Esophagus squamous epithelium (tissue), 5 donors: ENCODE measurements around the gene TEX48. TPM values are rescaled to one million over a fixed set of nuclear protein-coding genes. Genes with fewer than 3 reads are reported as not detected.

Experiments used
- DNase-seq: peaks from one replicate; lab custom pipeline; 2025; lab: John Stamatoyannopoulos, UW
- H3K27ac ChIP-seq, 4 donors: fragments of 200-600 bp; sonication (generic); one replicate each; pipeline ENCODE4 v1.5.1; 2016 to 2019; ENCODE audit warnings: mild to moderate bottlenecking in 1 of 4
- H3K27me3 ChIP-seq, 4 donors: fragments of 200-600 bp; sonication (generic); 1 replicate in 3 of 4; 2 replicates in 1 of 4; pipeline versions ENCODE4 v1.5.1 to v1.6.0; 2017 to 2021; ENCODE audit warnings: antibody characterized with exemption in 1 of 4
- H3K36me3 ChIP-seq, 3 donors: fragments of 200-600 bp; sonication (generic); one replicate each; pipeline ENCODE4 v1.5.1; 2016 to 2019
- H3K4me1 ChIP-seq, 3 donors: fragments of 200-600 bp; sonication (generic); one replicate each; pipeline ENCODE4 v1.5.1; 2017 to 2019
- H3K4me3 ChIP-seq, 4 donors: fragments of 200-600 bp; sonication (generic); 1 replicate in 3 of 4; 2 replicates in 1 of 4; pipeline ENCODE4 v1.5.1; 2016 to 2019; ENCODE audit warnings: mild to moderate bottlenecking in 2 of 4, moderate library complexity in 1 of 4
- H3K9me3 ChIP-seq, 3 donors: fragments of 200-600 bp; sonication (generic); one replicate each; pipeline ENCODE4 v1.5.1; 2016 to 2019
- POLR2A ChIP-seq, 4 donors: fragments of 450-650 bp; IDR thresholded peaks; one replicate each; pipeline ENCODE4 v1.6.1; 2017; ENCODE audit warnings: antibody characterized with exemption in 4 of 4, mild to moderate bottlenecking in 4 of 4, moderate library complexity in 3 of 4
- WGBS, 2 donors: methylation state at CpG; one replicate each; pipeline ENCODE4 v1.1.5; 2018; 5-methylcytosine and 5-hydroxymethylcytosine counted together
- intact Hi-C: fragments of 100-400 bp; cut with DNase I; formaldehyde crosslinking; loops from one replicate; pipeline ENCODE4 v1.15.0; 2022
- total RNA-seq, 4 donors: library from RNA; depleted of rRNA; stranded (reverse); fragments of >200 nt; gene quantifications; one replicate each; pipeline ENCODE4 v1.1.0, GENCODE V29; 2016
- TF ChIP-seq, protein P1 (sequence below), 6 experiments: fragments of 450-650 bp in 4 of 6; fragments of 200-600 bp in 2 of 6; sonication (generic) in 2 of 6; IDR thresholded peaks; one replicate each; pipeline ENCODE4 v1.5.1; 2016 to 2019; ENCODE audit warnings: antibody characterized with exemption in 6 of 6, mild to moderate bottlenecking in 4 of 6, moderate library complexity in 4 of 6
- donor health status: DM: yes; HTN: yes; CAD: no.

Gene TEX48
- total RNA-seq, 4 donors from 2014 or later: not detected

DNA sequence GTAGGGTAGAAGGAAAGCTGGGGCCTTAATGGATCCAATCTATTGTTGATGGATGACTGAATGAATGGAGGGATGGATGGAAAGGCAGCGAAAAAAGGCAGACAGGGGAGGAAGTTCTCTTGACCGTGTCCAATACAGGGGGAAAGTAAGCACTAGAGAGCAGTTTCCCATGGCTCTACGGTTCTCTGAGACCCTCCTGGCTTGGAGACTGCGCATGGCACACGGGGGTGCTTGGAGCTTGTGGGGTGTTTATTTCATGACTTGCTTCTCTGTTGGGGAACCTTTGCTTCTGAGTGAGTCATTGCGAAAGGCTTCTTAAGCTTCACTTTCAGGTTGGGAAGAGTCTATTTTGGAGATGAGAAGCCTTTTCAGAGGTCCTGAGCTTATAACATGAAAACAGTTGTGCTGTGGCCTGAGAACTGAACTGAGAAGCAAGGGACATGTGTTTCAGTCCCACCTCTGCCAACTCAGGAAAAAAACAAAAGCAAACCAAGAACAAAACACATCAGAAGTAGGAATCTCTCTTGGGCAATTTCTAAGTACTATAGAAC, 12.8 kb upstream of the TEX48 start:
- Histone ChIP-seq H3K4me3 (no peak overlapping the region), H3K36me3 (no peaks in the 10 kb centered on the region), H3K4me1 (no peaks in the 10 kb centered on the region), H3K9me3 (no peaks in the 10 kb centered on the region), H3K27me3 (peaks cover 0 to 4% (median 0%) of the 10 kb centered on the region in 4 donors), H3K27ac (no peak overlapping the region)
- intact Hi-C loops: no loop called here
- DNase-seq: no peak
- TF ChIP-seq POLR2A (IDR thresholded peaks at IDR 0.05): no peak
- TF ChIP-seq, protein P1, sequence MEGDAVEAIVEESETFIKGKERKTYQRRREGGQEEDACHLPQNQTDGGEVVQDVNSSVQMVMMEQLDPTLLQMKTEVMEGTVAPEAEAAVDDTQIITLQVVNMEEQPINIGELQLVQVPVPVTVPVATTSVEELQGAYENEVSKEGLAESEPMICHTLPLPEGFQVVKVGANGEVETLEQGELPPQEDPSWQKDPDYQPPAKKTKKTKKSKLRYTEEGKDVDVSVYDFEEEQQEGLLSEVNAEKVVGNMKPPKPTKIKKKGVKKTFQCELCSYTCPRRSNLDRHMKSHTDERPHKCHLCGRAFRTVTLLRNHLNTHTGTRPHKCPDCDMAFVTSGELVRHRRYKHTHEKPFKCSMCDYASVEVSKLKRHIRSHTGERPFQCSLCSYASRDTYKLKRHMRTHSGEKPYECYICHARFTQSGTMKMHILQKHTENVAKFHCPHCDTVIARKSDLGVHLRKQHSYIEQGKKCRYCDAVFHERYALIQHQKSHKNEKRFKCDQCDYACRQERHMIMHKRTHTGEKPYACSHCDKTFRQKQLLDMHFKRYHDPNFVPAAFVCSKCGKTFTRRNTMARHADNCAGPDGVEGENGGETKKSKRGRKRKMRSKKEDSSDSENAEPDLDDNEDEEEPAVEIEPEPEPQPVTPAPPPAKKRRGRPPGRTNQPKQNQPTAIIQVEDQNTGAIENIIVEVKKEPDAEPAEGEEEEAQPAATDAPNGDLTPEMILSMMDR (IDR thresholded peaks at IDR 0.05): no peak
- WGBS, 2 donors: 90 to 93% methylated on average over 6 of the region's 6 CpGs

DNA sequence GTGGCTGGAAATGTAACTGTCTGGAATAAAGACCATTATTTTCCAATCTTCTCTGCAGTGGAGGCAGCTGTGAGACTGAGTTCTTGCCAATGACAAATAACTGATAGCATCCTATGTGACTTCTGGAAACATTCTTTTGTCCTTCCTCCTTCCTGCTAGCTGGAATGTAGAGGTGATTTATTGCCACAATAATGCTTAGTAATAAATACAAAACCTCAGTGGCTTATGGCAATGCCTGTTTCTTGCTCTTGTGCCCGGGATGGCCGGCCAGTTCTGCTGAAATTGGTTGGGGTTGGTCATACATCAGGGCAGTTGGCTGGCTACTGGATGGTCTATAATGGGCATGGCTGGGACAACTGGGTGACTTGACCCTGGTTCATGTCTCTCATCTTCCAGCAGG, 12.2 kb upstream of the TEX48 start:
- H3K27me3 ChIP-seq: peaks cover 0 to 4% (median 0%) of the 10 kb centered on the region in 4 donors
- H3K36me3 ChIP-seq: no peaks in the 10 kb centered on the region
- TF ChIP-seq, protein P1 (IDR thresholded peaks at IDR 0.05): no peak
- no peak for TF ChIP-seq POLR2A (IDR thresholded peaks at IDR 0.05)
- DNase-seq: no peak
- WGBS, 2 donors: 58 to 65% methylated on average over 2 of the region's 2 CpGs
- no peak overlapping the region for H3K27ac ChIP-seq
- H3K4me1 ChIP-seq: no peaks in the 10 kb centered on the region
- H3K4me3 ChIP-seq: no peak overlapping the region
- H3K9me3 ChIP-seq: no peaks in the 10 kb centered on the region
- intact Hi-C loops: no loop called here

DNA sequence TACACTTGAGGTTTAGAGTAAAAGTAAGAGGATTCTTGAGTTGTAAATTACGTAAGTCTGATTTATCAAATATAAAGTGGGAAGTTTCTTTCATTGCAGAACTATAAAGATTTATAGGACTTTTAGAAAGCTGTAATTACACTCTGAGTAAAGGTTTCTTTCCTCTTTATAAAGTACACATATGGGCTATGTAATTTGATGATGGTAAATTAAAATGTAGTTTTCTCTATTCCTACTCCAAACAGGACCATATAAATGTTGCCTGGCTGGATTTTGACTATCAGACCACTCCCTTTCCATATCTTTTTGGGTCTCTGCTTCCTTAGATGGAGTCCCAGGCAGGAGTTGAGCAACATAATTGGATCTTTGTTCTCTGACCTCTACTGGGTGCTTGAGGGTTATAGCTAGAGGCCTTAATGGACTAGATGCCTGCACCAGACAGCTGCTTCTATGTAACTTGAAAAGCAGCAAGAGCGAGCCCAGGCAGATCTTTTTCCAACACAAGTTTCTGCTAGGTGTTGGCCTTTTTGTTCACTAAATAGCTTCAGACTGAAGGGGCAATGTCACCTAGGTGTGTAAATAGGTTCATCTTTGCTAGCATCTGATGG, 11.4 kb upstream of the TEX48 start:
- 60 to 67% methylated on average over 1 to 2 of the region's 2 CpGs for WGBS, 2 donors
- Histone ChIP-seq H3K9me3 (no peaks in the 10 kb centered on the region), H3K4me3 (no peak overlapping the region), H3K27me3 (peaks cover 0 to 4% (median 0%) of the 10 kb centered on the region in 4 donors), H3K36me3 (no peaks in the 10 kb centered on the region), H3K27ac (no peak overlapping the region), H3K4me1 (no peaks in the 10 kb centered on the region)
- no peak for DNase-seq
- no peak for TF ChIP-seq POLR2A (IDR thresholded peaks at IDR 0.05)
- TF ChIP-seq, protein P1 (IDR thresholded peaks at IDR 0.05): no peak
- intact Hi-C loops: no loop called here

DNA sequence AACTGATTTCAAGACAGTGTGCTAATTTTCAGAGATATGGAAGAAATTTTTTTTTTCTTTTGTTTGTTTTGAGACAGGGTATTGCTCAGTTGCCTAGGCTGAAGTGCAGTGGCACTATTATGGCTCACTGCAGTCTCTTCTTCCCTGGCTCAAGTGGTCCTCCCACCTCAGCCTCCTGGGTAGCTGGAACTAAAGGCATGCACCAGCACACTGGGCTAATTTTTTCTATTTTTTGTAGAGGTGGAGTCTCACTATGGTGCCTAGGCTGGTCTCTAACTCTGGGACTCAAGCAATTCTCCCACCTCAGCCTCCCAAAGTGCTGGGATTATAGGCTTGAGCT, 9.9 kb upstream of the TEX48 start:
- Histone ChIP-seq H3K4me3 (no peak overlapping the region), H3K9me3 (no peaks in the 10 kb centered on the region), H3K27me3 (peaks cover 0 to 4% (median 0%) of the 10 kb centered on the region in 4 donors), H3K27ac (no peak overlapping the region), H3K4me1 (no peaks in the 10 kb centered on the region), H3K36me3 (no peaks in the 10 kb centered on the region)
- intact Hi-C loops: no loop called here
- no peak for DNase-seq
- TF ChIP-seq POLR2A (IDR thresholded peaks at IDR 0.05): no peak
- TF ChIP-seq, protein P1 (IDR thresholded peaks at IDR 0.05): no peak

GRCh38 chr9:114691046-114691955, 9.3 kb upstream of the TEX48 start:
- H3K27ac ChIP-seq: peak overlapping the region in 2 of 4 donors; percentile 4 to 37
- no peak overlapping the region for H3K4me3 ChIP-seq
- H3K27me3 ChIP-seq: peaks cover 0 to 4% (median 0%) of the 10 kb centered on the region in 4 donors
- TF ChIP-seq, protein P1 (IDR thresholded peaks at IDR 0.05): no peak
- TF ChIP-seq POLR2A (IDR thresholded peaks at IDR 0.05): no peak
- intact Hi-C loops: no loop called here
- no peaks in the 10 kb centered on the region for H3K9me3 ChIP-seq
- 49 to 52% methylated on average over 11 of the region's 11 CpGs for WGBS, 2 donors
- no peak for DNase-seq
- no peaks in the 10 kb centered on the region for H3K36me3 ChIP-seq
- no peaks in the 10 kb centered on the region for H3K4me1 ChIP-seq
